ENCODE measurements around the gene MYORG. TPM values are rescaled to one million over a fixed set of nuclear protein-coding genes. Genes with fewer than 3 reads are reported as not detected.

The MYORG gene
- total and polyA plus RNA-seq, 9 of the 15 experiments (the other 6 are each of a cell fraction or from before 2014, with no cell fraction given) = 0.06 to 0.82 (median 0.18) TPM

GRCh38 chr9:34380511-34381315, 4.0 kb upstream of the MYORG start (continued):
- TF ChIP-seq MGA (IDR thresholded peaks at IDR 0.05) = peak; percentile 95
- no peak for TF ChIP-seq NELFE (IDR thresholded peaks at IDR 0.05; ENCODE audit: insufficient read depth, insufficient read length)
- TF ChIP-seq ELK3 (CRISPR knock-in tag; IDR thresholded peaks at IDR 0.05) = no peak
- peak; percentile 22; the same call in 1 of the 2 replicates for TF ChIP-seq CTBP1 (IDR thresholded peaks at IDR 0.05; ENCODE audit: borderline replicate concordance)
- no peak for TF ChIP-seq IRF9 (tag; IDR thresholded peaks at IDR 0.05)
- TF ChIP-seq RFX5 (IDR thresholded peaks at IDR 0.05; ENCODE audit: low read depth, low read length) = no peak
- peak; percentile 78 for TF ChIP-seq ZFX (CRISPR knock-in tag; IDR thresholded peaks at IDR 0.05)
- TF ChIP-seq SUPT5H (IDR thresholded peaks at IDR 0.05) = no peak
- no peak for TF ChIP-seq NFRKB (IDR thresholded peaks at IDR 0.05; ENCODE audit: low read depth)
- no peak for TF ChIP-seq XRCC4 (IDR thresholded peaks at IDR 0.05; ENCODE audit: extremely low read depth, insufficient read depth, insufficient read length)
- TF ChIP-seq XRCC3 (IDR thresholded peaks at IDR 0.05) = no peak
- TF ChIP-seq STAT5A (IDR thresholded peaks at IDR 0.05; ENCODE audit: borderline replicate concordance, low read length) = no peak
- TF ChIP-seq ZC3H11A (IDR thresholded peaks at IDR 0.05; ENCODE audit: low read depth, low read length) = no peak

Measured in K562 (cell line).